HEK293 (cell line): Measurements from ENCODE around the gene WDCP.

ENCODE experiments used
- BCL11B ChIP-seq: fragments of 450-650 bp; formaldehyde crosslinking; IDR thresholded peaks from 2 replicates; pipeline ENCODE4 v1.5.1; 2016; ENCODE audit warnings: low read depth, missing biosample characterization, missing genetic modification characterization
- KLF1 ChIP-seq: fragments of 450-650 bp; formaldehyde crosslinking; IDR thresholded peaks from 2 replicates; pipeline ENCODE4 v1.5.1; 2016; ENCODE audit warnings: missing biosample characterization, missing genetic modification characterization
- KLF16 ChIP-seq: fragments of 450-650 bp; formaldehyde crosslinking; IDR thresholded peaks from 2 replicates; pipeline ENCODE4 v1.5.1; 2017; ENCODE audit warnings: missing biosample characterization, missing genetic modification characterization
- PBX3 ChIP-seq: sonication (generic); formaldehyde crosslinking; IDR thresholded peaks from 2 replicates; pipeline ENCODE4 v1.8.1; 2022; ENCODE audit warnings: mild to moderate bottlenecking, moderate library complexity, missing genetic modification reagents
- PRDM4 ChIP-seq: fragments of 450-650 bp; formaldehyde crosslinking; IDR thresholded peaks from 2 replicates; pipeline ENCODE4 v1.5.1; 2017; ENCODE audit warnings: missing biosample characterization, missing genetic modification characterization
- REPIN1 ChIP-seq: fragments of 450-650 bp; formaldehyde crosslinking; IDR thresholded peaks from 2 replicates; pipeline ENCODE4 v1.5.1; 2017; ENCODE audit warnings: missing biosample characterization, missing genetic modification characterization, low read depth
- SCRT2 ChIP-seq: fragments of 450-650 bp; formaldehyde crosslinking; IDR thresholded peaks from 2 replicates; pipeline ENCODE4 v1.5.1; 2016; ENCODE audit warnings: missing biosample characterization, missing genetic modification characterization
- SP7 ChIP-seq: fragments of 450-650 bp; formaldehyde crosslinking; IDR thresholded peaks from 2 replicates; pipeline ENCODE4 v1.5.1; 2016; ENCODE audit warnings: missing biosample characterization, missing genetic modification characterization
- ZBTB11 ChIP-seq: fragments of 450-650 bp; formaldehyde crosslinking; conservative IDR thresholded peaks from 2 replicates; pipeline ENCODE4 v1.5.1; 2016; ENCODE audit warnings: low read depth, missing biosample characterization, missing genetic modification characterization
- ZNF239 ChIP-seq: fragments of 450-650 bp; formaldehyde crosslinking; IDR thresholded peaks from 2 replicates; pipeline ENCODE4 v1.5.1; 2016; ENCODE audit warnings: missing biosample characterization, missing genetic modification characterization
- ZNF341 ChIP-seq: fragments of 450-650 bp; formaldehyde crosslinking; IDR thresholded peaks from 2 replicates; pipeline ENCODE4; 2016; ENCODE audit warnings: low read depth, missing biosample characterization, missing genetic modification characterization
- ZNF391 ChIP-seq: fragments of 450-650 bp; formaldehyde crosslinking; IDR thresholded peaks from 2 replicates; pipeline ENCODE4 v1.5.1; 2016; ENCODE audit warnings: low read depth, missing biosample characterization, missing genetic modification characterization, borderline replicate concordance
- ZNF394 ChIP-seq: fragments of 450-650 bp; formaldehyde crosslinking; IDR thresholded peaks from 2 replicates; pipeline ENCODE4 v1.5.1; 2016; ENCODE audit warnings: missing biosample characterization, missing genetic modification characterization, mild to moderate bottlenecking, moderate library complexity, borderline replicate concordance
- ZNF513 ChIP-seq: fragments of 450-650 bp; IDR thresholded peaks from 2 replicates; pipeline ENCODE4 v1.5.1; 2018; ENCODE audit warnings: missing biosample characterization, missing genetic modification characterization
- ZNF660 ChIP-seq: fragments of 450-650 bp; IDR thresholded peaks from 2 replicates; pipeline ENCODE4 v1.5.1; 2018; ENCODE audit warnings: missing biosample characterization, mild to moderate bottlenecking, missing genetic modification characterization
- ZNF76 ChIP-seq: fragments of 450-650 bp; formaldehyde crosslinking; IDR thresholded peaks from 2 replicates; pipeline ENCODE4; 2016; ENCODE audit warnings: low read depth, missing biosample characterization, missing genetic modification characterization, borderline replicate concordance
- ZSCAN18 ChIP-seq: fragments of 450-650 bp; formaldehyde crosslinking; IDR thresholded peaks from 2 replicates; pipeline ENCODE4 v1.5.1; 2016; ENCODE audit warnings: missing biosample characterization, missing genetic modification characterization
- TF ChIP-seq, protein P1 (sequence below): fragments of 450-650 bp; formaldehyde crosslinking; IDR thresholded peaks from 2 replicates; pipeline ENCODE4 v1.5.1; 2016; ENCODE audit warnings: missing biosample characterization, missing genetic modification characterization
- TF ChIP-seq, protein P2 (sequence below): fragments of 450-650 bp; formaldehyde crosslinking; IDR thresholded peaks from 2 replicates; pipeline ENCODE4 v1.5.1; 2016; ENCODE audit warnings: missing biosample characterization, missing genetic modification characterization
- TF ChIP-seq, protein P3 (sequence below): fragments of 450-650 bp; formaldehyde crosslinking; IDR thresholded peaks from 2 replicates; pipeline ENCODE4 v1.5.1; 2016; ENCODE audit warnings: missing biosample characterization, missing genetic modification characterization

WDCP gene

DNA sequence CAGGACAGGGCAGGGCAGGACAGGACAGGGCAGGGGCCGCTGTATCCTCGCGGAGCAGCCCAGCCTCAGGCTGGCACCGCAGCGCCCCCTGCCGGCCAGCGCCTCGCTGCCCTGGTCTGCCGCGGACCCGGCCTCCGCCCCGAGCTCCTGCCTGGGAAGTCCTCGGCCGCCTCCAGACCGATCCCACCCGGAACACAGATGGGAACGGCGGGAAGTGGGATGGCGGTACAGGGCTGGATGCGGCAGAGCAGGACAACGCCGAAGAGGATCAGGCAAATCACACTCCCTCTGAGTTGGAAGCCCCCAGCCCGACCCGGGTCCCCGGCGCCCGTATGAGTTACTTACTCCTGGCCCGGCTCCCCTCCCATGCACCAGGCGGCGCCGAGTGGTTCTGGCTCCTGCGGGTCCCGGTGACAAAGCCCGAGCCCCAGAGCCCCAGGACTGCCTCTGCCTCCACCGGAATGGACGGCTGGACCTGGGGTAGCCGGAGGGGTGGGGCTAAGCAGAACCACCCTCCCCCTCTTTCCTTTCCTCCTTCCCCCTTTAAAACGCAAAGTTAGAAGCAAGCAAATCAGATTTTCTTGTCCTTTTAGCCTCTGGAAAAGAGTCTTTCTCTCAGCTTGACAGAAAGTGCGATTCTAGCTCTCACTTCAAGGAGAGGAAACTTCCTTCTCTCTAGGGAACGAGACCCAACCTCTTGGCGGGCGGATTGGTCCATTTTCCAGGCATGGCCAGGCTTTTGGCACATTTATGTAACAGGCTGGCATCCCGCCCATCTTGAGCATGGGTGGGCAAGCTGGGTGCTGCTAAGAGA lies 37.4 kb upstream of the WDCP start, which contains the start of gene TP53I3 (continued):
- TF ChIP-seq PBX3 (CRISPR knock-in tag) (no peak), SCRT2 (tag by site-specific recombination) (0 out of 2 replicates have a peak, but pooled peaks have one; percentile 8), ZSCAN18 (tag by site-specific recombination) (no peak), REPIN1 (tag by site-specific recombination) (0 out of 2 replicates have a peak, but pooled peaks have one; percentile 31), KLF1 (tag by site-specific recombination) (peak; percentile 25; the same call in 1 of the 2 replicates), ZNF394 (tag by site-specific recombination) (no peak), ZNF76 (tag by site-specific recombination) (peak; percentile 63; the same call in 1 of the 2 replicates), ZNF391 (tag by site-specific recombination) (peak; percentile 61; the same call in 1 of the 2 replicates), BCL11B (tag by site-specific recombination) (no peak; the same call in 1 of the 2 replicates), SP7 (tag by site-specific recombination) (peak; percentile 52; the same call in 1 of the 2 replicates), ZNF513 (no peak), ZBTB11 (tag by site-specific recombination) (peak; percentile 60; the same call in 1 of the 2 replicates), ZNF341 (tag by site-specific recombination) (peak; percentile 51; the same call in 1 of the 2 replicates), ZNF239 (no peak), KLF16 (tag by site-specific recombination) (no peak), ZNF660 (tag by site-specific recombination) (peak; percentile 47; the same call in 1 of the 2 replicates), PRDM4 (tag by site-specific recombination) (no peak)
- TF ChIP-seq, protein P1, sequence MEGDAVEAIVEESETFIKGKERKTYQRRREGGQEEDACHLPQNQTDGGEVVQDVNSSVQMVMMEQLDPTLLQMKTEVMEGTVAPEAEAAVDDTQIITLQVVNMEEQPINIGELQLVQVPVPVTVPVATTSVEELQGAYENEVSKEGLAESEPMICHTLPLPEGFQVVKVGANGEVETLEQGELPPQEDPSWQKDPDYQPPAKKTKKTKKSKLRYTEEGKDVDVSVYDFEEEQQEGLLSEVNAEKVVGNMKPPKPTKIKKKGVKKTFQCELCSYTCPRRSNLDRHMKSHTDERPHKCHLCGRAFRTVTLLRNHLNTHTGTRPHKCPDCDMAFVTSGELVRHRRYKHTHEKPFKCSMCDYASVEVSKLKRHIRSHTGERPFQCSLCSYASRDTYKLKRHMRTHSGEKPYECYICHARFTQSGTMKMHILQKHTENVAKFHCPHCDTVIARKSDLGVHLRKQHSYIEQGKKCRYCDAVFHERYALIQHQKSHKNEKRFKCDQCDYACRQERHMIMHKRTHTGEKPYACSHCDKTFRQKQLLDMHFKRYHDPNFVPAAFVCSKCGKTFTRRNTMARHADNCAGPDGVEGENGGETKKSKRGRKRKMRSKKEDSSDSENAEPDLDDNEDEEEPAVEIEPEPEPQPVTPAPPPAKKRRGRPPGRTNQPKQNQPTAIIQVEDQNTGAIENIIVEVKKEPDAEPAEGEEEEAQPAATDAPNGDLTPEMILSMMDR (tag by site-specific recombination): peak; percentile 99
- TF ChIP-seq, protein P2, sequence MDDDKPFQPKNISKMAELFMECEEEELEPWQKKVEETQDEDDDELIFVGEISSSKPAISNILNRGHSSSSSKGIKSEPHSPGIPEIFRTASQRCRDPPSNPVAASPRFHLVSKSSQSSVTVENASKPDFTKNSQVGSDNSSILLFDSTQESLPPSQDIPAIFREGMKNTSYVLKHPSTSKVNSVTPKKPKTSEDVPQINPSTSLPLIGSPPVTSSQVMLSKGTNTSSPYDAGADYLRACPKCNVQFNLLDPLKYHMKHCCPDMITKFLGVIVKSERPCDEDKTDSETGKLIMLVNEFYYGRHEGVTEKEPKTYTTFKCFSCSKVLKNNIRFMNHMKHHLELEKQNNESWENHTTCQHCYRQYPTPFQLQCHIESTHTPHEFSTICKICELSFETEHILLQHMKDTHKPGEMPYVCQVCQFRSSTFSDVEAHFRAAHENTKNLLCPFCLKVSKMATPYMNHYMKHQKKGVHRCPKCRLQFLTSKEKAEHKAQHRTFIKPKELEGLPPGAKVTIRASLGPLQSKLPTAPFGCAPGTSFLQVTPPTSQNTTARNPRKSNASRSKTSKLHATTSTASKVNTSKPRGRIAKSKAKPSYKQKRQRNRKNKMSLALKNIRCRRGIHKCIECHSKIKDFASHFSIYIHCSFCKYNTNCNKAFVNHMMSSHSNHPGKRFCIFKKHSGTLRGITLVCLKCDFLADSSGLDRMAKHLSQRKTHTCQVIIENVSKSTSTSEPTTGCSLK (tag by site-specific recombination): no peak
- TF ChIP-seq, protein P3, sequence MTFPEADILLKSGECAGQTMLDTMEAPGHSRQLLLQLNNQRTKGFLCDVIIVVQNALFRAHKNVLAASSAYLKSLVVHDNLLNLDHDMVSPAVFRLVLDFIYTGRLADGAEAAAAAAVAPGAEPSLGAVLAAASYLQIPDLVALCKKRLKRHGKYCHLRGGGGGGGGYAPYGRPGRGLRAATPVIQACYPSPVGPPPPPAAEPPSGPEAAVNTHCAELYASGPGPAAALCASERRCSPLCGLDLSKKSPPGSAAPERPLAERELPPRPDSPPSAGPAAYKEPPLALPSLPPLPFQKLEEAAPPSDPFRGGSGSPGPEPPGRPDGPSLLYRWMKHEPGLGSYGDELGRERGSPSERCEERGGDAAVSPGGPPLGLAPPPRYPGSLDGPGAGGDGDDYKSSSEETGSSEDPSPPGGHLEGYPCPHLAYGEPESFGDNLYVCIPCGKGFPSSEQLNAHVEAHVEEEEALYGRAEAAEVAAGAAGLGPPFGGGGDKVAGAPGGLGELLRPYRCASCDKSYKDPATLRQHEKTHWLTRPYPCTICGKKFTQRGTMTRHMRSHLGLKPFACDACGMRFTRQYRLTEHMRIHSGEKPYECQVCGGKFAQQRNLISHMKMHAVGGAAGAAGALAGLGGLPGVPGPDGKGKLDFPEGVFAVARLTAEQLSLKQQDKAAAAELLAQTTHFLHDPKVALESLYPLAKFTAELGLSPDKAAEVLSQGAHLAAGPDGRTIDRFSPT: peak; percentile 95
